Activated naive CD4-positive, alpha-beta T cell treated with anti-CD3 and anti-CD28 coated beads, Interleukin-2, amount 50 U/mL, for 16 hours (primary cell): ENCODE measurements around the gene DAB2IP.
"Not testable (repeated sequence)": the region's sequence is repeated elsewhere in the genome, so short reads cannot be mapped to it uniquely, and the experiment has no call there.

Experiments
- DNase-seq: peaks from one replicate; pipeline ENCODE4 v3.0.0-alpha.2; 2020

The DAB2IP gene

GRCh38 chr9:121781701-121782464, 130.4 kb downstream of the DAB2IP start:
- no peak for DNase-seq

- no peak for DNase-seq
Measured at GRCh38 chr9:121782514-121783110, 131.2 kb downstream of the DAB2IP start.

- DNase-seq: no peak
Measured at GRCh38 chr9:121783111-121783510, 131.7 kb downstream of the DAB2IP start.

- no peak for DNase-seq
Measured at GRCh38 chr9:121783521-121784507, 132.4 kb downstream of the DAB2IP start.

- no peak for DNase-seq
Measured at GRCh38 chr9:121784731-121785411, 133.4 kb downstream of the DAB2IP start.

- DNase-seq: no peak
Measured at GRCh38 chr9:121785673-121786542, 134.5 kb downstream of the DAB2IP start.

GRCh38 chr9:121786543-121786948, 135.1 kb downstream of the DAB2IP start:
- DNase-seq: no peak

GRCh38 chr9:121786998-121787422, 135.6 kb downstream of the DAB2IP start:
- no peak for DNase-seq

- no peak for DNase-seq
Measured at GRCh38 chr9:121788686-121789366, 137.4 kb downstream of the DAB2IP start.

- DNase-seq: no peak
Measured at GRCh38 chr9:121790841-121791240, 139.4 kb downstream of the DAB2IP start.

GRCh38 chr9:121792476-121792875, 141.0 kb downstream of the DAB2IP start:
- DNase-seq: not testable (repeated sequence)

- DNase-seq: not testable (repeated sequence)
Measured at GRCh38 chr9:121794334-121794733, 142.9 kb downstream of the DAB2IP start.

GRCh38 chr9:121797081-121797480, 145.6 kb downstream of the DAB2IP start:
- no peak for DNase-seq

- no peak for DNase-seq
Measured at GRCh38 chr9:121798941-121799340, 147.5 kb downstream of the DAB2IP start.

- DNase-seq: no peak
Measured at GRCh38 chr9:121800376-121800775, 148.9 kb downstream of the DAB2IP start.

GRCh38 chr9:121801579-121801978, 150.1 kb downstream of the DAB2IP start:
- no peak for DNase-seq

- DNase-seq: no peak
Measured at GRCh38 chr9:121802753-121803152, 151.3 kb downstream of the DAB2IP start.

- DNase-seq: no peak
Measured at GRCh38 chr9:121807069-121807822, 155.8 kb downstream of the DAB2IP start.

- DNase-seq: no peak
Measured at GRCh38 chr9:121807823-121808278, 156.4 kb downstream of the DAB2IP start.

GRCh38 chr9:121808781-121809180, 157.3 kb downstream of the DAB2IP start:
- no peak for DNase-seq
